ENCODE data around the gene SULT6B1.
A peak's percentile ranks its signal among the peaks of the same experiment; 100 is the strongest.
"Not testable (repeated sequence)": the region's sequence is repeated elsewhere in the genome, so short reads cannot be mapped to it uniquely, and the experiment has no call there.

The SULT6B1 gene

DNA sequence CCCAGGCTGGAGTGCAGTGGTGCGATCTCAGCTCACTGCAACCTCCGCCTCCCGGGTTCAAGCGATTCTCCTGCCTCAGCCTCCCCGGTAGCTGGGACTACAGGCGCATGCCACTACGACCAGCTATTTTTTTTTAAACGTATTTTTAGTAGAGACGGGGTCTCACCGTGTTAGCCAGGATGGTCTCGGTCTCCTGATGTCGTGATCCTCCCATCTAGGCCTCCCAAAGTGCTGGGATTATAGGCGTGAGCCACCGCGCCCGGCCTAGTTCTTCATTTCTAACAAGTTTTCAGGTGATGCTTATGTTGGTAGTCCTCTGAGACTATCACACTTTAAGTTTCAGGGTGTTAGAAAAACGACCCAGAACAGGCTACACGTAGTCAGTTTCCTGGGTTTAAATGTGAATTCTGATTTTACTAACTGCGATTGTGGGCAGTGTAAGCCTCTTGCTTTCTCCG is 7.4 kb upstream of the SULT6B1 start:
- not testable (repeated sequence) for DNase-seq (ENCODE audit: low spot score)

DNA sequence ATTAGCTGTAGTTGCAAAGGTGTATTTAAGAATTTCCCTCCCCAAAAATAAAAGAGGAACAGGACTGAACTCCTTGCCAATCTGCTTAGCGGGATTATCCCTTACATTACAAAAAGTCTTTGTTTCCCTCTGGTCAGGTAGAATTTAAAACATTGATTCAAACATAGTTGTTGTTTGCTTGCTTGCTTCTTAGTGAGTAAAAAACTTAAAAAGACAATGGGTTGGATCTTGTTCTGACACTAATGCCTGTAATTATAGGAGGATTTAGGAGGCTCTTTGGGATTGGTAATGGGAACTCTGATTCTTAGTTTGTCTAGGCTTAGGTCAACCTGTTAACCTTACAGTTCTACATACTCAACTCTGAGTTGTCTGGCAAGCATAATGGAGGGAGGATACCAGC is 4.1 kb upstream of the SULT6B1 start:
- DNase-seq (ENCODE audit: low spot score), result no peak

GRCh38 chr2:37191747-37192146 is 3.3 kb upstream of the SULT6B1 start:
- no peak for DNase-seq (ENCODE audit: low spot score)

- DNase-seq (ENCODE audit: low spot score), result no peak
Observed at GRCh38 chr2:37191253-37191652, 2.8 kb upstream of the SULT6B1 start.

DNA sequence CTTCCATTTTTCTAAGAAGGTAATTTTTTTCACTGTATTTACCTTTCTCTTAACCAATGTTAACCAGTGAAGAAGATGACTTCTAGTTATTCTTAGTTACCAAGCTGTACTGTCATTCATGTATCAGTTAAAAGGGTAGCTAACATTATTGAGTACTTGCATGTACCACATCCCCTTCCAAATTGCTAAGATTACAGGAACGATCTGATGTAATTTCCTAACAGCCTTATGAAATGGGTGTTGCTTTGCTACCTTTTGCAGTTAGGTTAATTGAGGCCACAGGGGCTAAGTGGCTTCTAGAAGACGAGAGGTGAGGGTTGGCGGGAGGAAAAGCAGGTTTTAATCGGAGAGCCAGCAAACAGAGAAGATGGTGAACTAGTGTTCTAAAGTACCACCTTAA is 1.8 kb upstream of the SULT6B1 start:
- DNase-seq (ENCODE audit: low spot score), result no peak

DNA sequence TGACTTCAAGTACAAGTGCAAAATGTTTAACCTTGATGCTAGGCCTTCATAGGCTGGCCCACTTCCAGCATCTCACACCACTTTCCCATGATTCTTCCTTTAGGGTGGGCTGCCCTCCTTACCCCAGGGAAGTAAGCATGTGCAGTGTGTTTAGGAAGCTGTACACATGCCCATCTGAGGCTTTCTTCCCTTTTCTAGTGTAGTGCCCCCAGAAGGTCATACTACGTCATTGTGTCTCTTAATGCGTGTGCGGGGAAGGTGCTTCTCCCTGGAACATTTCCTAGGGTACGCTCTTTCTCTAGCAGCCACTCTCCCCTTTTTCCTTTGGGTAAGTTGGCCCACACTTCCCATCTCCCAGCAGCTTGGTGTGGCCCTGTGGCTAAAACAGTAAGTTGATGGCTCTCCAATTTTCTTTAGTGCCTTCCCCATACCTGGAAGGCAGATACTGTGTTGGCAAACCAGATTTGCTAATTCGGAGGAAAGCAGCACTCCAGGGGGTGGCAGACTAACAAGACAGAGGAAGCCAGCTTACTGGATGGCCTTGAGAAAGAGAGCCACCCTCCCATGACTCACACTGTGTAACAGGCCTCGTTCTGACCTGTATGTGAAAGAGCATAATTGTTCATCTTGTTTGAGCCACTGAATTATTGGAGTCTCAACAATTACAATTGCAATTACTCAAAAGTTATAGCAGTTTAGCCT is 1.1 kb upstream of the SULT6B1 start:
- DNase-seq (ENCODE audit: low spot score), result peak; percentile 68

DNA sequence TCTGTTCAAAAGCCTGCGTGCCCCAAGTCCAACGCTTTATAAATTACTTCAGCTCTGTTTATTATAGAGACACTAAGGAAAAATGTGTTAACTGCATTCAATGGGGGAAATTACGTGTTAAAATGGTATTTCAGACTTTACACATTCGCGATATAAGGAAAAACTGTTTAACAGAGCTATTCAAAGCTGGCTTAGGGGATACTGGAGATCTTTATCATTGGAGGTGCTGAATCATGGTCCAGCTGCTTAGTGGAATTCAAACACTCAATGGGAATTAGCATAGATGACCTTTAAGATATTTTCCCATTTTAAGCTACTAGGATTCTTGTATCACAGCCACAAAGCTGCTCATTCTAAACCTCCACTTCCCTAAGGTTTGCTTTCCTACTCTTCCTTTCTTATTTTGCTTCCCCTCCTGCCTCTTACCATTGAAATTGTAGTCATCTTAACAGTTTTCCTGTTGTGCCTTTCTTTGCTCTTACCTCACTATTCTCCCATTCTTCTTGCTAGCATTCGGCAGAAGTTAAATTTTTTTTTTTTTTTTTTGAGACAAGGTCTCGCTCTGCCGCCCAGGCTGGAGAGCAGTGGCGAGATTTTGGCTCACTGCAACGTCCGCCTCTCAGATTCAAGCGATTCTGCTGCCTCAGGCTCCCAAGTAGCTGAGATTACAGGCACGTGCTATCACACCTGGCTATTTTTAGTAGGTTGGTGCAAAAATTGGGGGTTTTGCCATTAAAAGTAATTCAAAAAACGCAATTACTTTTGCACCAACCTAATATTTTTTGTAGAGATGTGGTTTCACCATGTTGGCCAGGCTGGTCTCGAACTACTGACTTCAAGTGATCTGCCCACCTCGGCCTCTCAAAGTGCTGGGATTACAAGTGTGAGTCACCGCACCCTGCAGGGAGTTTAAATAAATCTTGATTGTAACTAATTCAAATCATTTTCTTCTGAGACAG is 6.5 kb downstream of the SULT6B1 start:
- DNase-seq (ENCODE audit: low spot score), result no peak

DNA sequence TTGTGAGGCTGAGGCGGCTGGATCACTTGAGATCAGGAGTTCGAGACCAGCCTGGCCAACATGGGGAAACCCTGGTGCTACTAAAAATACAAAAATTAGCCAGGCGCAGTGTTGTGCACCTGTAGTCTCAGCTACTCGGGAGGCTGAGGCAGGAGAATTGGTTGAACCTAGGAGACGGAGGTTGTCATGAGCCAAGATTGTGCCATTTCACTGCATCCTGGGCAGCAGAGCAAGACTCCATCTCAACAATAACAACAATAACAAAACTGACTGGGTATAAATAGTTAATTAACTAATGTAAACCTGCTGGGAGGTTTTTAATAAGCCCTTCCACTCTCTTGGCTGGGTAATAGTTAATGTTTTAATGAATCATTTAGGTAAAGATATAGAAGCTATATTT is 7.8 kb downstream of the SULT6B1 start:
- DNase-seq (ENCODE audit: low spot score), result no peak

DNA sequence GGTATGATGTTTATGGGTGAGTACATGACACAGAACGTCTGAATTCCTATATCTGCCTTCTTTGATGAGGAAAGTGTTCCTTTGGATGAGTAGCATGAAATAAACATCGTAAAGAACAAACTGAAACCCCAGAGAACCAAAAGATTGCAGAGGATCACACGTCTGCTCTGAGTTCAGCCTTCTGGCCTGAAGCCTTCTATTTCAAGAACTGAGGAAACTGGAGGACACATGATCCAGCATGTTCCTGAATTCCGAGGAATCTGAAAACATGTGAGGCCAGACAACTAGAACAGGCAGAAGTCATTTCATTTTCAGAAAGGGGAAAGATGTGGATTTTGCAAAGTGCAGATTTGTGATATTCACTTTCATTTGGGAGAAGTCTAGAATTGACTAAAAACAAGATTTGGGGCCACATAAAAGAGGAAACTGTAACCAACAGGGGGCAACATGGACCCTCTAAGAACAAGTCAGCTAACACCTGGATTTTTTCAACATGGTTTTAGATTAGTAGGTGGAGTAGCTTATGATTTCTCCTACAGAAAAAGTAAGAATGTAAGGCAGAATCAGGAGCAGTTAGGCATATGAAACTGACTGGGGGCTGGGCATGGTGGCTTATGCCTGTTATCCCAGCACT is 8.3 kb downstream of the SULT6B1 start:
- DNase-seq (ENCODE audit: low spot score), result no peak

DNA sequence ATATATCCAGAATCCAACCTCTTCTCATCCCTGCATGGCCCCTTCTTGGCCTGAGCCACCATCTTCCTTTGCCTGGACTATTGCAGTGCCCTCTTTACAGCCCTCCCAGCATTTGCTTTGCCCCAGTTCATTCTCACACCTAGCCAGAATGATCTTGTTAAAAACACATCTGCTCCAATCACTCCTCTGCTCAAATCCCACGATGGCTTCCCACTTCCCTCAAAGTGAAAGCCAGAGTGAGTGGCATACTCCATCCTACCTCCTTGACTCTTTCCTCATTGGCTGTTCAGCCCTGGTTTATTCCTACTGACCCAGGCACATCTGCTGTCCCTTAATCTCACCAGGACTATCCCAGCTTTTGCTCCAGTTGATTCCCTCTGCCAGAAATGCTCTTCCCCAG is 14.7 kb downstream of the SULT6B1 start:
- DNase-seq (ENCODE audit: low spot score), result no peak

DNA sequence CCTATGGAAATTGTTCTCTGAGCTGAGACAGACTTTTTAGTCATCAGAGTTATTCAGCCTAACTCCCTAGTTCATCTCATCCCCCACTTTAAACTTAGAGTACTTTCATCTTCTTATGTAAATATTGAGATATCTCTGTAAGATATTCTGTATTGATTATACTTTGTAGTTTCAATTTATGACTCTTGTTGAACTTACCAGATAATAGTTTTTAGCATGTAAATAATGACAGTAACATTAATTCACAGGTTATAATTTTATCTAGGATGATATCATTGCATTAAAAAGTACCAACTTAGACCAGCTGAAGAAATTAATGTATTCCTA is 16.9 kb downstream of the SULT6B1 start:
- DNase-seq (ENCODE audit: low spot score), result no peak

DNA sequence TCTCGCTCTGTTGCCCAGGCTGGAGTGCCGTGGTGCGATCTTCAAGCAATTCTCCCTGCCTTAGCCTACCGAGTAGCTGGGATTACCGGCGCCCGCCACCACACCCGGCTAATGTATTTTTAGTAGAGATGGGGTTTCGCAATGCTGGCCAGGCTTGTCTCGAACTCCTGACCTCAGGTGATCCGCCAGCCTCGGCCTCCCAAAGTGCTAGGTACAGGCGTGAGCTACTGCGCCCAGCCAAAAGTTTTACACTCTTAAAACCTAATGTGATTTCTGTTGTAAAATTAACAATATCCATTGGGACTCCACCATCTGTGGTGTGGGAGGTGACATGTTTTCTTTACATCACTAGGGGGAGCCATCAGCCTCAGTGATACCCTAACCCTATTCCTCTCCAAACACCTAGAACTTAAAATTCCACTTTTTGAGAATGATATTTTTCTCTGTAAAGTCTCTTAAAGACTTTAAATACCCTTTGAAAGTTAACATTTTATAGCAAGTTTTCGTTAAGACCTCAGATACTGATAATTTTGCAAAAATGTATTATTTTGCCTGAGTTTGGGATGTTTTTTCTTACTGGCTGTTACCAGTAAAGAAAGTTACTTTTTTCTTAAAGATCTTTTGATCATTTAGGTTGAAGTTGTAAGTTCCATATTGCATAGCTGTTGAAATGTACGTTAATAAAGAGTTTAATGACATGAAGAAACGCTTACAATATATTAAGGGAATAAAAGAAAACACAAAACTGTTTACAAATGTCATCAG is 20.1 kb downstream of the SULT6B1 start:
- DNase-seq (ENCODE audit: low spot score), result peak; percentile 82

DNA sequence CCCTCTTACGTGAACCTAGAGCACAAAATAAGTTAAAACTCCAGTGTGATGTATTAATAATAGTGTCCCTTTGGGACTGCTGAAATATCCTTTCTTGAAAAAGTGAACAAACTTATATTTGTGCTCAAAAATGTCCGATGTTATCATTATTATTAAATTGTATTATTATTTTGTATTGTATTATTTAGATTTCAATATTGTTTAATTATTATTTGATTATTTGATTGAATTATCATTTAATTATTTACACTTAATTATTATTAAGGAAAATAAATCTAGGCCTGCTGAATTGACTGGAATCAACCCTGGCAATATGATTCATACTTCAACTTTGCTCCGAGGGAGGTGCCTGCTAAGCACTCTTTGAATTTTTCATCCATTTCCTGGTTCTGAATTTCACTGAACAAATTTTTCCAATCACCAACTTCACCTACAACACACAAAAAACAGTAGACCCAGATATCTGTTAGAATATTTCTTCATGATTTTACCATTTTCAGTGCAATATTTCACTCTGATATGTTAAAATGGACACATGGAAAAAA is 20.8 kb downstream of the SULT6B1 start:
- no peak for DNase-seq (ENCODE audit: low spot score)

DNA sequence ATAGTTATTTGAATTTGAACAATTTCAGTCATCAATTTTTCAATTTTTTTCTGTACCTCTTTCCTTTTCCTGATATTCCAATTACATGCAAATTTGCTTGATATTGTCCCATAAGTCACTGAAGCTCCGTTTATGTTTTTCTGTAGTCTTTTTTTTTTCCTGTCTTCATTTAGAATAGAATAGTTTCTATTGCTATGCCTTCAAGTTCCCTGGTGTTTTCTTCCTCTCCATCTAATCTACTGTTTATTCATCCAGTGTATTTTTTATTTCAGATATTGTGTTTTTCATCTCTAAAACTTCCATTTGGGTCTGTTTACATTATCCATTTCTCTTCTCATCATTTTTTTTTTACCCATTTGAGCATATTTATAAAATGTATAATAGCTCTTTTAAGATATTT is 23.7 kb downstream of the SULT6B1 start:
- DNase-seq (ENCODE audit: low spot score), result no peak

DNA sequence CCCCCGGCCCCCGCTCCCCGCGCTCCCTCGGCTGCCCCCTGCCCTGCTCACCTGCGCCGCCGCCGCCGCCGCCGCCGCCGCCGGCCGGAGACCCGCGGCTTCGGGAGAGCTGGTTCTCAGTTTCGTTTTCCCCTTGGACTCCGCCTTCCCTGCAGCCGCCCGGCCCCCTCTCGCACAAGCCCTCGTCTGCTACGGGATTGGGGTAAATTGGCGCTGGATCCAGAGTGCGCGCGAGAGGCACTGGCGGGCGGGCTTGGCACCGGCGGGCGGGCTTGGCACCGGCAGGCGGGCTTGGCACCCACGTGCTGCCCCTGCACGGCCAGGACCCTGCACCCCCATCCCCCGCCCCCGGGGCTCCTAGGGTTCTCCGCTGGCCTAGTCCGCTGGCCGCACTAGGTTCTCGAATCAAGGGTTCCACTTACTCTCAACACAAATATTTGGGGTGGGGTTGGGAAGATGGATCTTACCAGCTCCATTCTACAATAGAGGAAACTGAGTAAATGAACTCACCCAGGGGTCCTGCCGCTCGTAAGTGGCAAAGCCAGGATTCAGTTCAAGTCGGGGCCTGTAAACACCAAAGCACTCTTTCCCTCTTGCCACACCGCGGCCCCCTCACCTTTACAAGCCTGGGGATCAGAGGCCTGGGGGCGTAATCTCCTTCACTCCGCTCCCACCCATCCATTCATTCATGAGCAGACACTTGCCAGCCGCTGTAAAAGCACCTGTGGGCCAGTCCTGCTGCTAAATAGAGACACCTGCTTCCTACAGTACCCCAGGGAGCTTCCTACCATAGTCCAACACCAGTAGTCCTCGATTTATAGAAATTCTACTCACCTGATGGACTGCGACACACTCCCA is 31.4 kb downstream of the SULT6B1 start, which contains the start of gene EIF2AK2:
Gene EIF2AK2, minus strand, starts transcription at position 124 of the 858 bp plus-strand sequence. CDS start 9,174 bp downstream, outside the sequence.
- peak; percentile 97 for DNase-seq (ENCODE audit: low spot score)

- DNase-seq (ENCODE audit: low spot score), result peak; percentile 21
Observed at GRCh38 chr2:37156071-37156856, 32.2 kb downstream of the SULT6B1 start.

DNA sequence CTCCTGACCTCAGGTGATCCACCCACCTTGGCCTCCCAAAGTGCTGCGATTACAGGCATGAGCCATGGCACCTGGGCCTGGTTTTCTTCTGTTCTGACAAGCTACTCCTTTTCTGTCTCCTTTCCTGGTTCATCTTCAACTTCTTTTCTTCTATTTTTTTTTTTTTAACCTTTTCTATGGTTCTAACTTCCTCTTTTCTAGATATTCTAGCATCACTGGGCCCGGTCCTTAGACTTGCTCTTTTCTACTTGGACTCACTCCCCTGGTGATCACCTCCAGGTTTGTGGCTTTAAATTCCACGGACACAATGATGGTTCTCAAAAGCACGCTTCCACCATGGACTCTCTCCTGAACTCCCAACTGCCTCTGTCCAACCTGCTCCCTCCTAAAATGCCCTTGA is 33.7 kb downstream of the SULT6B1 start:
- DNase-seq (ENCODE audit: low spot score), result no peak

DNA sequence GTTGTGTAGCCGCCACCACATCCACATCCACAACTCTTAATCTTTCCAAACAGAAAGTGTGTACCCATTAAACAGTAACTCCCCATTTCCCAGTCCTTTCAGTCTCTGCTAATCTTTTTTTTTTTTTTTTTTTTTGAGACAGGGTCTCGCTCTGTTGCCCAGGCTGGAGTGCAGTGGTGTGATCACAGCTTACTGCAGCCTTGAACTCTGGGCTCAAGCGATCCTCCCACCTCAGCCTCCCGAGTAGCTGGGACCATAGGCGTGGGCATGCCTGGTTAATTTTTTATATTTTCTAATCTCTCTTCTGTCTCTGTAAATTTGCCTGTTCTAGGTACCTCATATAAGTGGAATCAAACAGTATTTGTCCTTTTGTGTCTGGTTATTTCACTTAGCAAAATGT is 35.2 kb downstream of the SULT6B1 start:
- DNase-seq (ENCODE audit: low spot score), result no peak

- DNase-seq (ENCODE audit: low spot score), result no peak
Observed at GRCh38 chr2:37149626-37150322, 38.7 kb downstream of the SULT6B1 start.
